LNCAP (cell line): ENCODE measurements around the gene SUSD4.

Experiments
- CTCF ChIP-seq: fragments of 450-650 bp; IDR thresholded peaks from 2 replicates; pipeline ENCODE4 v1.5.1; 2017; ENCODE audit warnings: mild to moderate bottlenecking

SUSD4 gene

GRCh38 chr1:223177681-223178080 lies 186.3 kb downstream of the SUSD4 start:
- no peak for TF ChIP-seq CTCF

- TF ChIP-seq CTCF = no peak
Observed at GRCh38 chr1:223176437-223176836, 187.5 kb downstream of the SUSD4 start.

GRCh38 chr1:223175633-223176032 lies 188.3 kb downstream of the SUSD4 start:
- TF ChIP-seq CTCF = no peak

GRCh38 chr1:223175032-223175431 lies 188.9 kb downstream of the SUSD4 start:
- peak; percentile 47; the same call in 1 of the 2 replicates for TF ChIP-seq CTCF
